PFSK-1 (cell line): ENCODE data around the gene CDH15.

Experiments used
- FOXP2 ChIP-seq: optimal IDR thresholded peaks from 2 replicates; pipeline ENCODE3; 2011; ENCODE audit warnings: borderline replicate concordance, control low read depth, inconsistent platforms; ENCODE audit not compliant: insufficient read depth; ENCODE audit errors: extremely low read length, extremely low read depth
- POLR2AphosphoS5 ChIP-seq: IDR thresholded peaks from 2 replicates; pipeline ENCODE4 v1.6.1; 2012; ENCODE audit warnings: low read depth, mild to moderate bottlenecking, control low read depth, low read length, moderate library complexity
- REST ChIP-seq, 2 experiments: IDR thresholded peaks; 2 replicates each; pipeline versions ENCODE4 v1.6.1 to v1.8.0; 2011 to 2012; ENCODE audit warnings: low read depth in 2 of 2, low read length in 2 of 2, control low read depth in 1 of 2, inconsistent platforms in 1 of 2, mild to moderate bottlenecking in 1 of 2, moderate library complexity in 1 of 2; ENCODE audit not compliant: insufficient read depth in 1 of 2
- SIN3A ChIP-seq: IDR thresholded peaks from 2 replicates; pipeline ENCODE4 v1.6.1; 2012; ENCODE audit warnings: mild to moderate bottlenecking, low read length, moderate library complexity, borderline replicate concordance; ENCODE audit not compliant: insufficient read depth
- TAF1 ChIP-seq: IDR thresholded peaks from 2 replicates; pipeline ENCODE4 v1.6.1; 2012; ENCODE audit warnings: low read length, control low read depth, borderline replicate concordance; ENCODE audit not compliant: insufficient read depth

The CDH15 gene

GRCh38 chr16:89142474-89143195 is 28.9 kb upstream of the CDH15 start:
- no peak for TF ChIP-seq TAF1
- TF ChIP-seq FOXP2 = no peak
- no peak for TF ChIP-seq POLR2AphosphoS5
- TF ChIP-seq REST (IDR thresholded peaks at IDR 0.05; ENCODE audit: insufficient read depth in 1 of 2, low read depth in 2 of 2, low read length in 2 of 2) = no peak
- no peak for TF ChIP-seq SIN3A

DNA sequence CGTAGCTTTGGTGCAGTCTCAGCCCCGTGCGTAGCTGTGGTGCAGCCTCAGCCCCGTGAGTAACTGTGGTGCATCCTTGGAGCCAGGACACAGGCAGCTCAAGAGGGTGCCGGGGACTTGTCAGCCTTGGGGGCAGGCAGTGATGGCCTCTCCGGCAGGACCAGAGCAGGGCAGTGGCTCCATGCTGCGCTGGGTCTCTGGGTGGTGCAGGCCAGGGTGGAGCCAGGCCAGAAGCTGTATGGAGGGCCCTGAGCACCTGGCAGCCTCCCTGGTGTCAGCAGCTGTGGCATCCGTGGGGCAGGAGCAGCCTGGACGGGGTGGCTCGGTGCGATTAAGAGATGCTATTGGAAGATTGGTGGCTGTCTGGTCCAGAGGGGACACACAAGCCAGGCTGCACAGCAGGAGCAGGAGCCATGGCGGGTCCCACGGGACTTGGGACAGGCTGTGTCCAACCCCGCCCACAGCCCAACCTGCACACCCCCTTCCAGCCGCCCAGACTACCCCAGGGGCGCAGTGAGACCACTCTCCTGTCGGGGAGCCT is 28.3 kb upstream of the CDH15 start:
- no peak for TF ChIP-seq FOXP2
- TF ChIP-seq SIN3A = no peak
- TF ChIP-seq POLR2AphosphoS5 = no peak
- TF ChIP-seq REST (IDR thresholded peaks at IDR 0.05; ENCODE audit: insufficient read depth in 1 of 2, low read depth in 2 of 2, low read length in 2 of 2) = no peak
- no peak for TF ChIP-seq TAF1

GRCh38 chr16:89143911-89144675 is 27.5 kb upstream of the CDH15 start:
- TF ChIP-seq SIN3A = no peak
- no peak for TF ChIP-seq REST (IDR thresholded peaks at IDR 0.05; ENCODE audit: insufficient read depth in 1 of 2, low read depth in 2 of 2, low read length in 2 of 2)
- no peak for TF ChIP-seq POLR2AphosphoS5
- no peak for TF ChIP-seq FOXP2
- TF ChIP-seq TAF1 = no peak

DNA sequence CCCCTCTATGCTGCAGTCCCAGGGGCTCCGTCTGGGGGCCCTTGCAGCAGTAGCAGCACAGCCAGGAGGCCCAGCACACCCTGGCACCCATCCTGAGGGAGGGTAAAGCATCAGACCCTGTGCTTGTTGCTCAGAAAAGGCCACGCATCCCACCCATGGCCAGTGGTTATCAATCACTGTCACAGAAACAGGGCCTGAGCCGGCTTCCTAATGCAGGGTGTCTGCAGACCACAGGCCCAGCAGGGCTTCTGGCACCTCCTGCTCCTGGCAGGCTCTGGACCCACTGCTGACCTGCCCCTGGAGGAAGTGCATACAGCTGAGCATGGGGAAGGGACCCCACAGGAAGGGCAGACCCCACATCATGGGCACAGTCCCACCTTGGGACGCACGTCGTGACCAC is 26.9 kb upstream of the CDH15 start:
- TF ChIP-seq FOXP2 (no peak), TAF1 (no peak), REST (IDR thresholded peaks at IDR 0.05; ENCODE audit: insufficient read depth in 1 of 2, low read depth in 2 of 2, low read length in 2 of 2) (no peak), SIN3A (no peak), POLR2AphosphoS5 (no peak)
